Hepatocyte (in vitro differentiated cells): ENCODE data around the gene OR2W3.

Source experiments
- CTCF ChIP-seq: fragments of 200-600 bp; sonication (generic); IDR thresholded peaks from 2 replicates; pipeline ENCODE4 v1.5.1; 2016; ENCODE audit warnings: antibody characterized with exemption, mild to moderate bottlenecking; ENCODE audit not compliant: poor library complexity
- EZH2 ChIP-seq: fragments of 200-600 bp; sonication (generic); IDR thresholded peaks from 2 replicates; pipeline ENCODE4 v1.6.1; 2016; ENCODE audit warnings: antibody characterized with exemption, mild to moderate bottlenecking, borderline replicate concordance
- EZH2phosphoT487 ChIP-seq: fragments of 200-600 bp; sonication (generic); IDR thresholded peaks from one replicate; pipeline ENCODE4 v1.6.1; 2018; ENCODE audit warnings: antibody characterized with exemption, mild to moderate bottlenecking, low read depth, moderate library complexity; ENCODE audit not compliant: unreplicated experiment, severe bottlenecking

- TF ChIP-seq EZH2, result no peak
- no peak for TF ChIP-seq CTCF
- TF ChIP-seq EZH2phosphoT487, result no peak
Observed at GRCh38 chr1:247884797-247885413, 10.5 kb upstream of the OR2W3 start.
